ENCODE data around the gene MIER1. TPM values are rescaled to one million over a fixed set of nuclear protein-coding genes. Genes with fewer than 3 reads are reported as not detected.
A peak's percentile ranks its signal among the peaks of the same experiment; 100 is the strongest.

Gene MIER1
- total and polyA plus RNA-seq, 9 of the 15 experiments (the other 6 are each of a cell fraction or from before 2014, with no cell fraction given) = 13.9 to 34.8 (median 21.5) TPM

GRCh38 chr1:66925558-66925910 is 744 bp downstream of the MIER1 start (continued):
- TF ChIP-seq, protein P1, sequence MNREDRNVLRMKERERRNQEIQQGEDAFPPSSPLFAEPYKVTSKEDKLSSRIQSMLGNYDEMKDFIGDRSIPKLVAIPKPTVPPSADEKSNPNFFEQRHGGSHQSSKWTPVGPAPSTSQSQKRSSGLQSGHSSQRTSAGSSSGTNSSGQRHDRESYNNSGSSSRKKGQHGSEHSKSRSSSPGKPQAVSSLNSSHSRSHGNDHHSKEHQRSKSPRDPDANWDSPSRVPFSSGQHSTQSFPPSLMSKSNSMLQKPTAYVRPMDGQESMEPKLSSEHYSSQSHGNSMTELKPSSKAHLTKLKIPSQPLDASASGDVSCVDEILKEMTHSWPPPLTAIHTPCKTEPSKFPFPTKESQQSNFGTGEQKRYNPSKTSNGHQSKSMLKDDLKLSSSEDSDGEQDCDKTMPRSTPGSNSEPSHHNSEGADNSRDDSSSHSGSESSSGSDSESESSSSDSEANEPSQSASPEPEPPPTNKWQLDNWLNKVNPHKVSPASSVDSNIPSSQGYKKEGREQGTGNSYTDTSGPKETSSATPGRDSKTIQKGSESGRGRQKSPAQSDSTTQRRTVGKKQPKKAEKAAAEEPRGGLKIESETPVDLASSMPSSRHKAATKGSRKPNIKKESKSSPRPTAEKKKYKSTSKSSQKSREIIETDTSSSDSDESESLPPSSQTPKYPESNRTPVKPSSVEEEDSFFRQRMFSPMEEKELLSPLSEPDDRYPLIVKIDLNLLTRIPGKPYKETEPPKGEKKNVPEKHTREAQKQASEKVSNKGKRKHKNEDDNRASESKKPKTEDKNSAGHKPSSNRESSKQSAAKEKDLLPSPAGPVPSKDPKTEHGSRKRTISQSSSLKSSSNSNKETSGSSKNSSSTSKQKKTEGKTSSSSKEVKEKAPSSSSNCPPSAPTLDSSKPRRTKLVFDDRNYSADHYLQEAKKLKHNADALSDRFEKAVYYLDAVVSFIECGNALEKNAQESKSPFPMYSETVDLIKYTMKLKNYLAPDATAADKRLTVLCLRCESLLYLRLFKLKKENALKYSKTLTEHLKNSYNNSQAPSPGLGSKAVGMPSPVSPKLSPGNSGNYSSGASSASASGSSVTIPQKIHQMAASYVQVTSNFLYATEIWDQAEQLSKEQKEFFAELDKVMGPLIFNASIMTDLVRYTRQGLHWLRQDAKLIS (CRISPR knock-in tag; IDR thresholded peaks at IDR 0.05) = no peak; the same call in 1 of the 2 replicates
- TF ChIP-seq ZNF41 (CRISPR knock-in tag; conservative IDR thresholded peaks at IDR 0.05) (no peak), ZBTB8A (IDR thresholded peaks at IDR 0.05; ENCODE audit: partially characterized antibody) (no peak), MGA (IDR thresholded peaks at IDR 0.05) (no peak), MAFK (IDR thresholded peaks at IDR 0.05; ENCODE audit: low read length) (no peak), XRCC5 (IDR thresholded peaks at IDR 0.05; ENCODE audit: low read depth, low read length) (no peak), EGR1 (conservative IDR thresholded peaks at IDR 0.05) (peak; percentile 68), MTA3 (IDR thresholded peaks at IDR 0.05; ENCODE audit: borderline replicate concordance) (peak; percentile 13; the same call in 1 of the 2 replicates), HDAC1 (IDR thresholded peaks at IDR 0.05) (no peak; a peak in 1 of 4 replicates), POLR2A (conservative IDR thresholded peaks at IDR 0.05) (no peak), MIER1 (IDR thresholded peaks at IDR 0.05; ENCODE audit: low read depth) (peak; percentile 42; the same call in 1 of the 2 replicates)
- TF ChIP-seq, protein P2, sequence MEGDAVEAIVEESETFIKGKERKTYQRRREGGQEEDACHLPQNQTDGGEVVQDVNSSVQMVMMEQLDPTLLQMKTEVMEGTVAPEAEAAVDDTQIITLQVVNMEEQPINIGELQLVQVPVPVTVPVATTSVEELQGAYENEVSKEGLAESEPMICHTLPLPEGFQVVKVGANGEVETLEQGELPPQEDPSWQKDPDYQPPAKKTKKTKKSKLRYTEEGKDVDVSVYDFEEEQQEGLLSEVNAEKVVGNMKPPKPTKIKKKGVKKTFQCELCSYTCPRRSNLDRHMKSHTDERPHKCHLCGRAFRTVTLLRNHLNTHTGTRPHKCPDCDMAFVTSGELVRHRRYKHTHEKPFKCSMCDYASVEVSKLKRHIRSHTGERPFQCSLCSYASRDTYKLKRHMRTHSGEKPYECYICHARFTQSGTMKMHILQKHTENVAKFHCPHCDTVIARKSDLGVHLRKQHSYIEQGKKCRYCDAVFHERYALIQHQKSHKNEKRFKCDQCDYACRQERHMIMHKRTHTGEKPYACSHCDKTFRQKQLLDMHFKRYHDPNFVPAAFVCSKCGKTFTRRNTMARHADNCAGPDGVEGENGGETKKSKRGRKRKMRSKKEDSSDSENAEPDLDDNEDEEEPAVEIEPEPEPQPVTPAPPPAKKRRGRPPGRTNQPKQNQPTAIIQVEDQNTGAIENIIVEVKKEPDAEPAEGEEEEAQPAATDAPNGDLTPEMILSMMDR (IDR thresholded peaks at IDR 0.05 in 2 of 3, conservative IDR thresholded peaks at IDR 0.05 in 1 of 3; ENCODE audit: insufficient read depth in 2 of 3, low read depth in 1 of 3, low read length in 3 of 3) = no peak

All from K562 (cell line).